NCI-H1417 treated with DMSO at 0.1 percent for 48 hours (cell line): ENCODE results near the gene KCNJ6.
A peak's percentile ranks its signal among the peaks of the same experiment; 100 is the strongest.

Experiments
- DNase-seq: peaks from one replicate; lab custom pipeline; 2025; lab: John Stamatoyannopoulos, UW

Gene KCNJ6

DNA sequence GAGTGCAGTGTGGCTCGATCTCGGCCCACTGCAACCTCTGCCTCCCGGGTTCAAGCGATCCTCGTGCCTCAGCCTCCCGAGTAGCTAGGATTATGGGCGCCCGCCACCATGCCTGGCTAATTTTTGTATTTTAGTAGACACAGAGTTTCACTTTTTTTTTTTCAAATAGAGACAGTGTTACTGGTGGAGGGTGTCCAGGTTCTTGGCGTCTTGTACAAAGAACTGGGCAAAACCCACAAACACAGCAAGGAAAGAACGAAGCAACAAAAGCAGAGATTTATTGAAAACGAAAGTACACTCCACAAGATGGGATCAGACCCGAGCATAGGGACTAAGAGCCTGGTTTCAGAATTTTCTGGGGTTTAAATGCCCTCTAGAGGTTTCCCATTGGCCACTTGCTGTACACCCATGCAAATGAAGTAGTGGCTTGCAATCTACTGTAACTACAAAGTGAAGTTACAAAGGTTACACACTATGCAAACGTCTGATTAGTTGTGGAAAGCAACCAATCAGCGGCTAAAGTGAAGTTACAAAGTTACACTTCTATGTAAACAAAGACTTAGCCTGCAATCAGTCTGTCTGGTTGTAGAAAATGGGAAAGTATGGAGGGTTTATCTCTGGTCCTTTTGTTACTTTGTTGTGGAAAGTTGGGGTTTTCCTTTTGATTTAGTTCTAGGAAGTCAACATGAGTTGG is 350.6 kb downstream of the KCNJ6 start:
- DNase-seq = no peak

DNA sequence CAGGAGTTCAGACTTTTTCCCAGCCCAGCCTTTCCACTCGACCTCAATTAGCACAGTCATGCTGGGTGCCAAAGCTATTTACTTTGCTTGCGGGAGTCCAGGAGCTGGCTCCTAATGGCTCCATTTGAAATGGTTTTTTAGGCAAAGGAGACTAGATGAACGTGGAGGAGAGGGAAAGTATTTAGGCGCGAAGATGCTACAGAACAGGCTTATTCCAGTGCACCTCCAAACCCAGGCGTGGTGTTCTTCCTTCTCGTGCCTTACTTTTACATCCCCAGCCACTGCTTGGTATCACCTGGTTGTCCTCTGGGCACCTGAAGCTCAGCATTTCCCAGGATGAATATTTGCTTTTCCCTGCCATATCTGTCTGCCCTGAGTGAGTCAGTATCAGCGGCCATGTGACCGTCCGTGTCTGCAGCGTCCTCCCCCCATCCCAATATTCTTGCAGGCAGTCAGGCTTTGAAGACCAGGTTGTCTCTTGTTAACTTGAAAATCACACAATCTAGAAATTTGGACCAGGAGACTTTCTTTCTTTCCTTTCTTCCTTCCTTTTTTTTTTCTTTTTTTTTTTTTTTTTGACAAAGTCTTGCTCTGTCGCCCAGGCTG is 351.2 kb downstream of the KCNJ6 start:
- peak; percentile 36 for DNase-seq

DNA sequence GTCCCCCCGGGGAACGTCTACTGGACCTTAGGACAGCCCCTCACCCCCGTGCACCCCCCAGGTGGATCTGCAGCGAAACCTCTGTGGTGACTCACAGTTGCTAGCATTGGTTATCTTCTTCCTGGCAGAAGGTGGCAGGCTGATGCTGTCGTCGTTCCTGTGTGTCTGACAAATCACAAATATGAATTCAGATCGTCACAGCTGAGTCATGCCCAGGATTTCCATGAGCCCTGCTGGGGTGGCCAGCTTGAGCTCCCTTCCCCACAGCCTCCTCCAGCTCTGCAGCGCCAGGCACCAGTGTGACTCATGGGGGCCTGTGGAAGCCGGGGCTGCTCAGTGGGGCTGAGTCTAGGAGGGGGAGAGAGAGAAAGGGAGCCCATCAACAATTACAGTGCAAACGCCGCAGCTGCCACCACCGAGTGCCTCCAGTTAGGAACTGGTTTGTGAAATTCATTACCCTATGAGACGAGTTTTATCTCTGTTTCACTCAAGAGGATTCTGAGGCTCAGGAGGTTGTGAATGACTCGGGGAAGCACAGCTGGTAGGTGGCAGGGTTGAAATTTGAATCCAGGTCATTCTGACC is 351.8 kb downstream of the KCNJ6 start:
- DNase-seq = peak; percentile 39

DNA sequence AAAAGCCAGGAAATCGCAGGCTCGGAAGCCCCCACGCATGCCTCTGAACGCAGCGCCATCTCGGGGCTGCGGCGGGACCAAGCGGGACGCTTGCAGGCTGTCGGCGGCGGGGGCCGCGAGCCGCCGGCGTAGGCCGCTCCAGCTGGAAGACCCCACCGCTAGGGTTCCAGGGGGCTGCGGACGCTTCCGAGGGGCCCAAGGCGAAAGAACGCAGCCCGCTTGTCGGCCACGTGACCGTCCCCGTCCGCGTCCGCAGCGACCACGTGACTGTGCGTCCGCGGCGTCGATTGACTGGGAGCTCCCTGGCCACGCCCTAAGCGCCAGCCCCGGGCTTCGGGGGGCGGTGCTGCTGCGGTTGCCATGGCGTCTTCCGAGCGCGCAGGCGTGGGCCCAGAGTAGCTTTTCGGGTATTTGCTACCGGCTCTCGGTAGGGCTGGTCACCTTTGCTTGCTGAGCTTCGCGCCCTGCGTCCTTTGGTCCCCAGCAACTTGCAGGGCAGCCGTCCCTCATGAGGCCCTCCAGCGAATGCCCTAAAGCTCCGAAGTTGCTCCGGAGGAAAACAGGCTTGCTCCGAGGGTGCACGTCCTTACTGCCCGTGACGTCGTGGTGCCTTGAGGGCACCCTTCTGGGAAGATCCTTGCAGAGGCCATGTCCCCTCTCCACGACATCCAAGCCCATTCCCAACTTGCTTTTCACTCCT is 352.5 kb downstream of the KCNJ6 start:
- peak; percentile 79 for DNase-seq

DNA sequence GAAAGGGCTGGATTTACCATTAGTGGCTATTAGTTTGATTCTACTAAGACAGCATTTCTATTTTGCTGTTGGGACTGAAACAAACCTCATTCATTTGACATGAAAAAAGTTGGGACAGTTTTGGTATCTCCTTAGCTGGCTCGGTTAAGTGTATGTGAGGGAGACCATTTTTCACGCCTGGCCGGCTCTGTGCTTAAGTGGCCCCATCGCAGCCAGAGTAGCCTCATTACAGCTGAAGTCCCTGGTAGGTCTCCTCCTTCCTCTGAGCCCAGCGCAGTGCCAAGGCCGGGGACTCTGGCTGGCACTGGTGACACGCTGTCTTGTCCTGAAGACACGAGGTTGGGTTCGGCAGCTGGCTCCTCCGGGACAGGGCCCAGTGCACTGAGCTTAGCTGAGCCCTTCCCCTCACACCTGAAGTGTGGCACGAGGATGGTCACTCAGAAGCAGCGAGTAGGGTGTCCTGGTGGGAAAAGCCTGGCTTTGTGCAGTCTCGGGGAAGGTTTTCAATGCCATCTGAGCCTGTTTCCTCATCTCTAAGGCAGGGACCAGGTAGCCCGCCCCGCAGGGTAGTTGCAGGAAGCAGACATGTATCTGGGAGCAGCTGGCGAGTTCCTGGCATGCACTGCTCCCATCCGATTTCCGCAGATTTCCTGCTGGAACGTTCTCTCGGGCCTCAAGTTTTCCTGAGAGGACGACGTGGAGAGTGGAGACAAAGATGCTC is 353.2 kb downstream of the KCNJ6 start:
- no peak for DNase-seq

DNA sequence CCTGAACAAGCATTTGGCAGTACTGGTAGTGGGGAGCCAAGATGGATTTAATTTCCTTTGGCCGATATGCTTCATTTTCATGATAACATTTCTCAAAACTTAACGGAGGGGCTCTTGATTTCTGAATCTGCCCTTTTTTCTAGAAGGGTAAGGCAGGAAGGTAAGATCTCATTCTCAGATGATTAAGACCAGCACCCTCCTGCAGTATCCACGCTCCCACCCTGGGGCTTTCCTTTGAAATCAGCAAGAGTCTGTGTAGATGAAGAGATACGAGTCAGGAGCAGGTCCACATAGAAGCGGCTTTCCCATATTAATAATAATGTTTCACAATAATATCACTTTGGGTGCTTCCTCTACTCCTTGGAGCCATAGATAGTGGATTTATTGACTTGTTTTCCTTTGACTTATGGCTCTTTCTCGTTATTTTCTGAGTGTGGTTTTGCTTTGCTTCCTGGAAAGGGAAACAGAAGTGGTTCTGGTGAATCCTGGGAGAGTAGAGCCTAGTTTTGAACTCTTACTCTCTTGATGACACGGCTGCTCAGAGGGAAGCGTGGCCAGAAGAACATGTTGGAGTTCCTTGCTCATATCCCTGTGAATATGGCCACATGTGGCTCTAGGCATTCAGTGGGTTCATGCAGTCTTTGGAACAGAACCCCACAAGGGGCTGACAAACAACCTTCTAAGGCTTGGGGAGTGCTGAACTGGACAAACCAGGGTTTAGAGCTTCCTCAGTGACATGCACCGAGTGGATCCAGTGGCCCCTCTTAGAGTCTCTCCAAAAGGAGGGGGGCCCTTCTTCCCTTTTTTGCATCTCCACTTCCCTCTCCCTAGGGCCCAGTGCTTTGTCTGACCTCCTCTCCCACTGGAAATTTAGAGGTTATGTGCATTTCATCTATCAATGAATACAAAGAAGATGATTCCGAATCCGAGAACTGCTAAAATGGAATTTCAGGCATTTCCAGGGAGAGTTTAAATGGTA is 354.0 kb downstream of the KCNJ6 start:
- DNase-seq = no peak

DNA sequence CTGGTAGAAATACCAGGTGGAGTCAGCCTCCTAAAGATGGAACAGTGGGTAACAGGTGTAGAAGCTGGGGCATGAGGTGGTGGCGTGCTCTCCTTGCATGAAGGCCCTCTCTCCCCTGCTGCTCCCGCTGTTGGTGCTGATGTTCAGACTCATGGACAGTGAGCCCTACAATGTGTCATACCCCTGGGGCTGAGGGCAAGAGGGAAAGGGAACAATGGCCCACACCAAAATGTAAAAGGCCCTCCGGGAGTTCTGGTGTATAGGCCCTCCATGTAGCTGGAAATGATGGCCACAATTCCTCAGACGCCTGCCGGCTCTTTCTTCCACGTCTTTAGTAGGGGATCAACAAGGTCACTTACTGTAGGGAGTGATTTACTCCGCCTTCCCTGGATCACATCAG is 354.8 kb downstream of the KCNJ6 start:
- no peak for DNase-seq

DNA sequence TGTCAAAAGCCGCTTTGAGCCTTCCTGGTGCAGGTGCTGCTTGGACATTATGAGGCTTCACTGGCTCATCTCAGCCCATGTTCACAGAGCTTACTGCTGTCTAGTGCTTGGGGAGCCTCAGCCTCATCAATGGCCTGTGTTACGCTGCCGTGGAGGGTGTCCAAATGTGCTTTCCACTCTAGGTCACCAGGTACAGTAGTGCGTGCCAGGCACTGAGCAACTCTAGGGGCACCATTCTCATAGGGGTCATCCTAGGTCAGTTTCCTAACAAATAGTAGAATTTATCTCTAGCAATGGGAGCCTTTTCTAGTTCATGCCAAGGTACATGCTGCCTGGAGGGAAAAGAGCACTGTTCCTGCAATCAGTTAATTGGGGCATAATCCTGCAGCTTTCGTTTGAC is 355.9 kb downstream of the KCNJ6 start:
- no peak for DNase-seq

DNA sequence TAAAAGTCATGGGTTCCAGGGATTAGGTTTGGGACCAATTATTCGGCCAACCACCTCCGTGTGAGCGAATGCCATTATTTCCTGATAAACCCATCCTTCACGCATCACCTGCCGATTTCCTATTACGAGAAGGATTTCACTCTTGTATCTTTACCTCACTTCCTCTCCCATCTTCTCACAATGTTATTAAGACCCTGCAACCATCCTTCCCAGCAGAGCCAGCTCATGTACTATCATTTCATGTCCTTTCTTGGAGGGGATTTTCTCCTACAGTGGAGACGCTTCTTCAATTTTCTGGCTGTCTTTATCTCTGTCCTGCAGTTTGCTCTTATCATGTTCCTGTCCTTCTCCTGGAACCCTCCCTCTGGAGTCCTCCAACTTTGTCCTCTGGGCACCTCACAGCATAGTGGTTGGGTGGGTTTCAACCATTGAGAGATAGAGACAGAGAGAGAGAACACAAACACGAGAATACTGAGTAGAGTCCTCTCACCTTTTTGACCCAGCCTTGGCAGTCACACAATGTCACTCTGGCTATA is 357.5 kb downstream of the KCNJ6 start:
- DNase-seq = no peak
